Measurements from ENCODE around the gene RBP5.

RBP5 gene

GRCh38 chr12:7137908-7138307 lies 9.2 kb upstream of the RBP5 start:
- H3K27ac Mint-ChIP-seq: no peak overlapping the region
- H3K27me3 Mint-ChIP-seq: no peaks in the 10 kb centered on the region
- no peaks in the 10 kb centered on the region for H3K4me1 Mint-ChIP-seq (ENCODE audit: low read depth)
- no peak overlapping the region for H3K4me3 Mint-ChIP-seq
- H3K36me3 Mint-ChIP-seq: peaks cover 8% of the 10 kb centered on the region
- no peaks in the 10 kb centered on the region for H3K9me3 Mint-ChIP-seq (ENCODE audit: low read depth)

- Mint-ChIP-seq H3K9me3 (ENCODE audit: low read depth) (no peaks in the 10 kb centered on the region), H3K4me3 (no peak overlapping the region), H3K4me1 (ENCODE audit: low read depth) (peaks cover 10% of the 10 kb centered on the region), H3K36me3 (peaks cover 8% of the 10 kb centered on the region), H3K27me3 (no peaks in the 10 kb centered on the region), H3K27ac (no peak overlapping the region)
Measured at GRCh38 chr12:7136676-7137075, 8.0 kb upstream of the RBP5 start.

- peaks cover 8% of the 10 kb centered on the region for H3K36me3 Mint-ChIP-seq
- no peak overlapping the region for H3K27ac Mint-ChIP-seq
- peaks cover 16% of the 10 kb centered on the region for H3K4me1 Mint-ChIP-seq (ENCODE audit: low read depth)
Measured at GRCh38 chr12:7136071-7136470, 7.4 kb upstream of the RBP5 start.

GRCh38 chr12:7134396-7135166 lies 5.9 kb upstream of the RBP5 start:
- peaks cover 8% of the 10 kb centered on the region for H3K36me3 Mint-ChIP-seq
- no peak overlapping the region for H3K4me3 Mint-ChIP-seq
- no peaks in the 10 kb centered on the region for H3K27me3 Mint-ChIP-seq
- peaks cover 23% of the 10 kb centered on the region for H3K4me1 Mint-ChIP-seq (ENCODE audit: low read depth)
- H3K9me3 Mint-ChIP-seq (ENCODE audit: low read depth): no peaks in the 10 kb centered on the region
- H3K27ac Mint-ChIP-seq: no peak overlapping the region

More at GRCh38 chr12:7136071-7136470, 7.4 kb upstream of the RBP5 start:
- H3K9me3 Mint-ChIP-seq (ENCODE audit: low read depth): no peaks in the 10 kb centered on the region
- no peaks in the 10 kb centered on the region for H3K27me3 Mint-ChIP-seq
- no peak overlapping the region for H3K4me3 Mint-ChIP-seq

GRCh38 chr12:7131502-7131866 lies 2.8 kb upstream of the RBP5 start:
- Mint-ChIP-seq H3K4me3 (peak overlapping the region; percentile 94), H3K4me1 (ENCODE audit: low read depth) (peaks cover 30% of the 10 kb centered on the region), H3K36me3 (no peaks in the 10 kb centered on the region), H3K27ac (peak overlapping the region; percentile 50), H3K9me3 (ENCODE audit: low read depth) (no peaks in the 10 kb centered on the region), H3K27me3 (no peaks in the 10 kb centered on the region)

GRCh38 chr12:7130701-7131501 lies 2.2 kb upstream of the RBP5 start:
- H3K36me3 Mint-ChIP-seq: no peaks in the 10 kb centered on the region
- peaks cover 30% of the 10 kb centered on the region for H3K4me1 Mint-ChIP-seq (ENCODE audit: low read depth)
- H3K27ac Mint-ChIP-seq: peak overlapping the region; percentile 38
- H3K27me3 Mint-ChIP-seq: no peaks in the 10 kb centered on the region
- H3K9me3 Mint-ChIP-seq (ENCODE audit: low read depth): no peaks in the 10 kb centered on the region
- peak overlapping the region; percentile 94 for H3K4me3 Mint-ChIP-seq

GRCh38 chr12:7129872-7130691 lies 1.4 kb upstream of the RBP5 start, which contains the start of gene CLSTN3:
Gene CLSTN3 (plus strand): TSS chr12:7130371. CDS start chr12:7130649, 278 bp downstream.
- H3K27ac Mint-ChIP-seq: peak within 1 kb of the TSS; percentile 46
- no peaks in the 10 kb centered on the region for H3K36me3 Mint-ChIP-seq
- H3K4me1 Mint-ChIP-seq (ENCODE audit: low read depth): peaks cover 30% of the 10 kb centered on the region
- H3K4me3 Mint-ChIP-seq: peak within 1 kb of the TSS; percentile 94
- no peaks in the 10 kb centered on the region for H3K9me3 Mint-ChIP-seq (ENCODE audit: low read depth)
- H3K27me3 Mint-ChIP-seq: no peaks in the 10 kb centered on the region

GRCh38 chr12:7129287-7129871 lies 690 bp upstream of the RBP5 start:
- H3K27ac Mint-ChIP-seq: no peak overlapping the region
- no peaks in the 10 kb centered on the region for H3K9me3 Mint-ChIP-seq (ENCODE audit: low read depth)
- H3K4me3 Mint-ChIP-seq: peak overlapping the region; percentile 94
- H3K4me1 Mint-ChIP-seq (ENCODE audit: low read depth): peaks cover 30% of the 10 kb centered on the region
- H3K36me3 Mint-ChIP-seq: no peaks in the 10 kb centered on the region
- no peaks in the 10 kb centered on the region for H3K27me3 Mint-ChIP-seq

GRCh38 chr12:7127916-7128626 lies 618 bp downstream of the RBP5 start:
- no peaks in the 10 kb centered on the region for H3K36me3 Mint-ChIP-seq
- peak overlapping the region; percentile 94 for H3K4me3 Mint-ChIP-seq
- no peak overlapping the region for H3K27ac Mint-ChIP-seq
- H3K4me1 Mint-ChIP-seq (ENCODE audit: low read depth): peaks cover 30% of the 10 kb centered on the region
- no peaks in the 10 kb centered on the region for H3K27me3 Mint-ChIP-seq
- H3K9me3 Mint-ChIP-seq (ENCODE audit: low read depth): no peaks in the 10 kb centered on the region

GRCh38 chr12:7125632-7126227 lies 3.0 kb downstream of the RBP5 start:
- H3K9me3 Mint-ChIP-seq (ENCODE audit: low read depth): no peaks in the 10 kb centered on the region
- no peak overlapping the region for H3K27ac Mint-ChIP-seq
- H3K36me3 Mint-ChIP-seq: no peaks in the 10 kb centered on the region
- H3K4me1 Mint-ChIP-seq (ENCODE audit: low read depth): peaks cover 11% of the 10 kb centered on the region
- no peak overlapping the region for H3K4me3 Mint-ChIP-seq
- H3K27me3 Mint-ChIP-seq: no peaks in the 10 kb centered on the region

- no peaks in the 10 kb centered on the region for H3K9me3 Mint-ChIP-seq (ENCODE audit: low read depth)
- H3K4me3 Mint-ChIP-seq: no peak overlapping the region
- no peak overlapping the region for H3K27ac Mint-ChIP-seq
- no peaks in the 10 kb centered on the region for H3K27me3 Mint-ChIP-seq
- no peaks in the 10 kb centered on the region for H3K36me3 Mint-ChIP-seq
- H3K4me1 Mint-ChIP-seq (ENCODE audit: low read depth): peaks cover 5% of the 10 kb centered on the region
Measured at GRCh38 chr12:7123806-7124522, 4.7 kb downstream of the RBP5 start.

GRCh38 chr12:7122811-7123769 lies 5.6 kb downstream of the RBP5 start:
- H3K4me3 Mint-ChIP-seq: no peak overlapping the region
- H3K4me1 Mint-ChIP-seq (ENCODE audit: low read depth): no peaks in the 10 kb centered on the region
- H3K36me3 Mint-ChIP-seq: peaks cover 6% of the 10 kb centered on the region
- H3K27ac Mint-ChIP-seq: no peak overlapping the region
- no peaks in the 10 kb centered on the region for H3K27me3 Mint-ChIP-seq
- H3K9me3 Mint-ChIP-seq (ENCODE audit: low read depth): no peaks in the 10 kb centered on the region

Data from activated naive CD8-positive, alpha-beta T cell (primary cell).